CD8-positive, alpha-beta memory T cell (primary cell): Measurements from ENCODE around the gene SLX4. TPM values are rescaled to one million over a fixed set of nuclear protein-coding genes. Genes with fewer than 3 reads are reported as not detected.

ENCODE experiments used
- CTCF ChIA-PET: fragments of 350-600 bp; sonication (Branson Sonifier 250); formaldehyde crosslinking; loops from one replicate; lab custom pipeline; 2021; ENCODE audit warnings: antibody characterized with exemption; lab: Charles Lee
- POLR2A ChIA-PET: fragments of 350-600 bp; sonication (Branson Sonifier 250); formaldehyde crosslinking; loops from one replicate; lab custom pipeline; 2021; ENCODE audit warnings: antibody characterized with exemption; lab: Charles Lee
- DNase-seq, 5 donors: peaks; one replicate each; pipeline versions ENCODE4 v3.0.0 to v3.0.0-alpha.2; 2020 to 2022; ENCODE audit warnings: mixed read lengths in 1 of 5
- H3K27ac ChIP-seq: one replicate; pipeline ENCODE4 v1.7.0; 2013; ENCODE audit warnings: low read depth, mild to moderate bottlenecking, low read length, moderate library complexity
- H3K27me3 ChIP-seq: 2 replicates; pipeline ENCODE4 v1.7.0; 2013; ENCODE audit warnings: low read length, mild to moderate bottlenecking; ENCODE audit not compliant: insufficient read depth, poor library complexity, severe bottlenecking
- H3K36me3 ChIP-seq: 2 replicates; pipeline ENCODE4 v1.7.0; 2013; ENCODE audit warnings: mild to moderate bottlenecking, low read length, moderate library complexity; ENCODE audit not compliant: insufficient read depth
- H3K4me1 ChIP-seq: 2 replicates; pipeline ENCODE4 v1.7.0; 2013; ENCODE audit warnings: mild to moderate bottlenecking, low read length, moderate library complexity; ENCODE audit not compliant: insufficient read depth
- H3K4me3 ChIP-seq: 2 replicates; pipeline ENCODE4 v1.7.0; 2013; ENCODE audit warnings: mild to moderate bottlenecking, low read length
- H3K9me3 ChIP-seq: 2 replicates; pipeline ENCODE4 v1.7.0; 2013; ENCODE audit warnings: mild to moderate bottlenecking, low read length
- H3K27ac Mint-ChIP-seq, 8 donors: one replicate each; pipeline ENCODE4 v1.8.0; 2020 to 2021; ENCODE audit warnings: mixed read lengths in 8 of 8, mild to moderate bottlenecking in 6 of 8, inconsistent platforms in 3 of 8, moderate library complexity in 3 of 8
- H3K27me3 Mint-ChIP-seq, 2 donors: one replicate each; pipeline ENCODE4 v1.8.0; 2020 to 2021; ENCODE audit warnings: mixed read lengths in 2 of 2, mild to moderate bottlenecking in 1 of 2, moderate library complexity in 1 of 2
- H3K36me3 Mint-ChIP-seq, 3 donors: one replicate each; pipeline ENCODE4 v1.8.0; 2020 to 2021; ENCODE audit warnings: mixed read lengths in 3 of 3, inconsistent platforms in 1 of 3, mild to moderate bottlenecking in 1 of 3
- H3K4me1 Mint-ChIP-seq, 3 donors: one replicate each; pipeline ENCODE4 v1.8.0; 2020 to 2021; ENCODE audit warnings: mixed read lengths in 3 of 3, inconsistent platforms in 1 of 3, mild to moderate bottlenecking in 1 of 3
- H3K4me3 Mint-ChIP-seq, 7 donors: one replicate each; pipeline ENCODE4 v1.8.0; 2020 to 2021; ENCODE audit warnings: mixed read lengths in 7 of 7, mild to moderate bottlenecking in 6 of 7, moderate library complexity in 4 of 7, inconsistent platforms in 2 of 7
- H3K9me3 Mint-ChIP-seq, 5 donors: one replicate each; pipeline ENCODE4 v1.8.0; 2020 to 2022; ENCODE audit warnings: mixed read lengths in 5 of 5, mild to moderate bottlenecking in 3 of 5, moderate library complexity in 2 of 5, inconsistent platforms in 1 of 5
- polyA plus RNA-seq: library from polyadenylated mRNA; unstranded; fragments of 300-500 nt; fragmentation: Illumina TruSeq; gene quantifications from one replicate; pipeline ENCODE4 v1.2.3, GENCODE V29; 2021
- total RNA-seq, 2 experiments: library from RNA; stranded (reverse); gene quantifications; one replicate each; pipeline ENCODE4 v1.2.3, GENCODE V29; 2021

Gene SLX4
- total and polyA plus RNA-seq, 3 experiments from 2014 or later = 0.63 to 11.7 (median 11.6) TPM

GRCh38 chr16:3594316-3595109, 16.9 kb downstream of the SLX4 start:
- POLR2A ChIA-PET = no interaction called here
- Mint-ChIP-seq H3K9me3 (no peaks in the 10 kb centered on the region), H3K4me3 (no peak overlapping the region), H3K27me3 (no peaks in the 10 kb centered on the region), H3K4me1 (no peaks in the 10 kb centered on the region), H3K36me3 (peaks cover 5 to 29% (median 6%) of the 10 kb centered on the region in 3 donors), H3K27ac (no peak overlapping the region)
- H3K27ac ChIP-seq = no peak overlapping the region
- CTCF ChIA-PET = no interaction called here
- no peak for DNase-seq
- H3K4me1 ChIP-seq = no peaks in the 10 kb centered on the region
- H3K27me3 ChIP-seq = no peaks in the 10 kb centered on the region
- no peak overlapping the region for H3K4me3 ChIP-seq
- H3K36me3 ChIP-seq = no peaks in the 10 kb centered on the region
- no peaks in the 10 kb centered on the region for H3K9me3 ChIP-seq

GRCh38 chr16:3592559-3592958, 18.8 kb downstream of the SLX4 start:
- Histone ChIP-seq H3K9me3 (no peaks in the 10 kb centered on the region), H3K27me3 (no peaks in the 10 kb centered on the region), H3K4me3 (no peak overlapping the region), H3K4me1 (no peaks in the 10 kb centered on the region), H3K27ac (no peak overlapping the region), H3K36me3 (no peaks in the 10 kb centered on the region)
- peak overlapping the region in 1 of 7 donors; percentile 23 for H3K4me3 Mint-ChIP-seq
- H3K9me3 Mint-ChIP-seq = no peaks in the 10 kb centered on the region
- peaks cover 5 to 25% (median 6%) of the 10 kb centered on the region in 3 donors for H3K36me3 Mint-ChIP-seq
- no peak for DNase-seq
- no peak overlapping the region for H3K27ac Mint-ChIP-seq
- ChIA-PET POLR2A (no interaction called here), CTCF (no interaction called here)
- no peaks in the 10 kb centered on the region for H3K4me1 Mint-ChIP-seq
- no peaks in the 10 kb centered on the region for H3K27me3 Mint-ChIP-seq

GRCh38 chr16:3591991-3592390, 19.4 kb downstream of the SLX4 start:
- Histone ChIP-seq H3K27ac (no peak overlapping the region), H3K4me3 (no peak overlapping the region), H3K36me3 (no peaks in the 10 kb centered on the region), H3K9me3 (no peaks in the 10 kb centered on the region), H3K4me1 (no peaks in the 10 kb centered on the region), H3K27me3 (no peaks in the 10 kb centered on the region)
- Mint-ChIP-seq H3K9me3 (no peaks in the 10 kb centered on the region), H3K36me3 (peaks cover 5 to 25% (median 6%) of the 10 kb centered on the region in 3 donors), H3K4me3 (no peak overlapping the region), H3K27me3 (no peaks in the 10 kb centered on the region), H3K27ac (no peak overlapping the region), H3K4me1 (no peaks in the 10 kb centered on the region)
- DNase-seq = no peak
- ChIA-PET POLR2A (no interaction called here), CTCF (no interaction called here)

GRCh38 chr16:3591436-3591803, 20.0 kb downstream of the SLX4 start:
- no peaks in the 10 kb centered on the region for H3K9me3 Mint-ChIP-seq
- H3K4me3 ChIP-seq = no peak overlapping the region
- DNase-seq = no peak
- H3K9me3 ChIP-seq = no peaks in the 10 kb centered on the region
- CTCF ChIA-PET = no interaction called here
- H3K27ac ChIP-seq = no peak overlapping the region
- no peak overlapping the region for H3K27ac Mint-ChIP-seq
- no peak overlapping the region for H3K4me3 Mint-ChIP-seq
- H3K36me3 Mint-ChIP-seq = peaks cover 5 to 28% (median 9%) of the 10 kb centered on the region in 3 donors
- no peaks in the 10 kb centered on the region for H3K4me1 Mint-ChIP-seq
- no peaks in the 10 kb centered on the region for H3K27me3 Mint-ChIP-seq
- POLR2A ChIA-PET = no interaction called here
- H3K27me3 ChIP-seq = no peaks in the 10 kb centered on the region
- no peaks in the 10 kb centered on the region for H3K4me1 ChIP-seq
- no peaks in the 10 kb centered on the region for H3K36me3 ChIP-seq

GRCh38 chr16:3590736-3591435, 20.5 kb downstream of the SLX4 start:
- POLR2A ChIA-PET = no interaction called here

GRCh38 chr16:3589991-3590701, 21.3 kb downstream of the SLX4 start:
- CTCF ChIA-PET = no interaction called here
- no peaks in the 10 kb centered on the region for H3K27me3 Mint-ChIP-seq
- Histone ChIP-seq H3K27ac (no peak overlapping the region), H3K36me3 (no peaks in the 10 kb centered on the region), H3K4me1 (no peaks in the 10 kb centered on the region), H3K9me3 (no peaks in the 10 kb centered on the region), H3K27me3 (no peaks in the 10 kb centered on the region), H3K4me3 (no peak overlapping the region)
- POLR2A ChIA-PET = no interaction called here
- peaks cover 5 to 26% (median 9%) of the 10 kb centered on the region in 3 donors for H3K36me3 Mint-ChIP-seq
- H3K4me1 Mint-ChIP-seq = peaks cover 3 to 5% (median 4%) of the 10 kb centered on the region in 3 donors
- DNase-seq = no peak
- H3K9me3 Mint-ChIP-seq = no peaks in the 10 kb centered on the region
- H3K4me3 Mint-ChIP-seq = no peak overlapping the region
- peak overlapping the region in 2 of 8 donors; percentile 29 to 37 for H3K27ac Mint-ChIP-seq

More at GRCh38 chr16:3590736-3591435, 20.5 kb downstream of the SLX4 start:
- Histone ChIP-seq H3K4me1 (no peaks in the 10 kb centered on the region), H3K27ac (no peak overlapping the region), H3K36me3 (no peaks in the 10 kb centered on the region), H3K9me3 (no peaks in the 10 kb centered on the region), H3K27me3 (no peaks in the 10 kb centered on the region), H3K4me3 (no peak overlapping the region)
- no peak for DNase-seq
- Mint-ChIP-seq H3K4me1 (peaks cover under 1 to 2% (median 1%) of the 10 kb centered on the region in 3 donors), H3K9me3 (no peaks in the 10 kb centered on the region), H3K36me3 (peaks cover 5 to 28% (median 9%) of the 10 kb centered on the region in 3 donors), H3K27ac (peak overlapping the region in 2 of 8 donors; percentile 51 to 80), H3K27me3 (no peaks in the 10 kb centered on the region), H3K4me3 (no peak overlapping the region)
- CTCF ChIA-PET = no interaction called here

DNA sequence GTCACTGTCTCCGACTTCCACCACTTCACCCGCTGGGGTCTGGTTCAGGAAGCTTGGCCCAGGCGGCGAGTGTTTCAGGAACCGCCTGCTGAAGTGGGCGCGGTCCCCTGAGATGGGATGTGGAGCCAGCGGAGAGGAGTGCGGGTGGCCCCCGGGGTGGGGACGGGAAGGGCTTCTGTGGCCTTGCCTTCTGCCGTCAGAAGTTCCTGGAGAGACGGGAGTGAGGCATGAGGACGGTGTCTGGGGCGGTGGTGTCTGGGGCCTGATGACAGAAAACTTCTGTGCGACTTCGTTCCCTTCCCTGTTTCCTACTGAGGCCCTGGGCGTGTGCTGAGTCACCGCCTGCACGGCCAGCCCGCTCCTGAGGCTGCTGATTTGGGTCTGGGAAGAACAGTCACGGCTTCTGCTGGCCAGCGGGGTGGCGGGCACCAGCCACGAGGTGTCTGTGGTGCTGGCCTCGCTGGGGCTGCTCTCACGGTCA, 21.9 kb downstream of the SLX4 start:
- DNase-seq = no peak
- no peaks in the 10 kb centered on the region for H3K9me3 ChIP-seq
- no peaks in the 10 kb centered on the region for H3K4me1 ChIP-seq
- no peak overlapping the region for H3K27ac ChIP-seq
- CTCF ChIA-PET = no interaction called here
- no peaks in the 10 kb centered on the region for H3K27me3 ChIP-seq
- no peaks in the 10 kb centered on the region for H3K27me3 Mint-ChIP-seq
- H3K9me3 Mint-ChIP-seq = no peaks in the 10 kb centered on the region
- H3K27ac Mint-ChIP-seq = no peak overlapping the region
- POLR2A ChIA-PET = no interaction called here
- H3K36me3 Mint-ChIP-seq = peaks cover 5 to 26% (median 9%) of the 10 kb centered on the region in 3 donors
- no peak overlapping the region for H3K4me3 ChIP-seq
- no peak overlapping the region for H3K4me3 Mint-ChIP-seq
- no peaks in the 10 kb centered on the region for H3K36me3 ChIP-seq
- peaks cover 3 to 5% (median 4%) of the 10 kb centered on the region in 3 donors for H3K4me1 Mint-ChIP-seq

GRCh38 chr16:3589001-3589400, 22.4 kb downstream of the SLX4 start:
- H3K9me3 ChIP-seq = no peaks in the 10 kb centered on the region
- H3K36me3 Mint-ChIP-seq = peaks cover 5 to 28% (median 9%) of the 10 kb centered on the region in 3 donors
- no peaks in the 10 kb centered on the region for H3K36me3 ChIP-seq
- no peaks in the 10 kb centered on the region for H3K4me1 ChIP-seq
- H3K4me3 ChIP-seq = no peak overlapping the region
- POLR2A ChIA-PET = no interaction called here
- H3K9me3 Mint-ChIP-seq = no peaks in the 10 kb centered on the region
- peaks cover 3 to 5% (median 4%) of the 10 kb centered on the region in 3 donors for H3K4me1 Mint-ChIP-seq
- H3K27me3 Mint-ChIP-seq = no peaks in the 10 kb centered on the region
- CTCF ChIA-PET = no interaction called here
- DNase-seq = no peak
- H3K27ac ChIP-seq = no peak overlapping the region
- H3K4me3 Mint-ChIP-seq = no peak overlapping the region
- no peaks in the 10 kb centered on the region for H3K27me3 ChIP-seq
- peak overlapping the region in 1 of 8 donors; percentile 50 for H3K27ac Mint-ChIP-seq
